Fibroblast of mammary gland (primary cell): ENCODE results near the gene XRCC2.
"Not testable (repeated sequence)": the region's sequence is repeated elsewhere in the genome, so short reads cannot be mapped to it uniquely, and the experiment has no call there.

Source experiments
- DNase-seq: peaks from one replicate; pipeline ENCODE4 v3.0.0-alpha.2; 2010; ENCODE audit warnings: low read depth
- H3K4me3 ChIP-seq: 2 replicates; pipeline ENCODE4 v1.5.1; 2011; ENCODE audit warnings: low read depth, mild to moderate bottlenecking, low read length, moderate library complexity; ENCODE audit not compliant: control insufficient read depth
- CTCF ChIP-seq: conservative IDR thresholded peaks from 2 replicates; pipeline ENCODE4 v1.5.1; 2011; ENCODE audit warnings: low read depth, low read length, inconsistent platforms; ENCODE audit not compliant: control insufficient read depth, insufficient read depth

Gene XRCC2

GRCh38 chr7:152633072-152633471 lies 42.9 kb downstream of the XRCC2 start:
- no peak overlapping the region for H3K4me3 ChIP-seq
- TF ChIP-seq CTCF = no peak
- no peak for DNase-seq

DNA sequence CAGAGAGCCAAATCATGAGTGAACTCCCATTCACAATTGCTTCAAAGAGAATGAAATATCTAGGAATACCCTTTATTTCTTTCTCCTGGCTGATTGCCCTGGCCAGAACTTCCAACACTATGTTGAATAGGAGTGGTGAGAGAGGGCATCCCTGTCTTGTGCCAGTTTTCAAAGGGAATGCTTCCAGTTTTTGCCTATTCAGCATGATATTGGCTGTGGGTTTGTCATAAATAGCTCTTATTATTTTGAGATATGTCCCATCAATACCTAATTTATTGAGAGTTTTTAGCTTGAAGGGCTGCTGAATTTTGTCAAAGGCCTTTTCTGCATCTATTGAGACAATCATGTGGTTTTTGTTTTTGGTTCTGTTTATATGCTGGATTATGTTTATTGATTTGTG lies 47.2 kb downstream of the XRCC2 start:
- H3K4me3 ChIP-seq, DNase-seq: not testable (repeated sequence)

GRCh38 chr7:152624228-152624627 lies 51.7 kb downstream of the XRCC2 start:
- no peak for TF ChIP-seq CTCF
- no peak for DNase-seq
- no peak overlapping the region for H3K4me3 ChIP-seq

DNA sequence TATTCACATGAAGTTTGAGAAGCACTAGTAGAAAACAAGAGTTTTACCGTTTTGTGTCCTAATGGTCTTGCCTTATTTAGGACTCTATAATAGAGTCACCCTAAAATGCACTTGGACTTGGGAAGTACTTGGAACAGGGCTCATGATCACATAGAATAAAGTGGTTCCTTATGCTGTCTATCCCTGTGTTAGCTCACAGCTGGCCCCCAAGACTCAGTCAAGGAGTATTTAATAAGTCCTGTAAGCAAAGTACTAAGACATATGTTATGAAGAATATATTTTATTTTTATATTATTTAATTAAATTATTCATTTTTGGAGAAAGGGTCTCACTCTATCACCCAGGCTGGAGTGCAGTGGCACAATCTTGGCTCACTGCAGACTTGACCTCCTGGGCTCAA lies 54.5 kb downstream of the XRCC2 start:
- TF ChIP-seq CTCF = no peak
- H3K4me3 ChIP-seq = no peak overlapping the region
- no peak for DNase-seq

GRCh38 chr7:152619027-152619739 lies 56.8 kb downstream of the XRCC2 start:
- no peak overlapping the region for H3K4me3 ChIP-seq
- DNase-seq = no peak
- TF ChIP-seq CTCF = no peak

DNA sequence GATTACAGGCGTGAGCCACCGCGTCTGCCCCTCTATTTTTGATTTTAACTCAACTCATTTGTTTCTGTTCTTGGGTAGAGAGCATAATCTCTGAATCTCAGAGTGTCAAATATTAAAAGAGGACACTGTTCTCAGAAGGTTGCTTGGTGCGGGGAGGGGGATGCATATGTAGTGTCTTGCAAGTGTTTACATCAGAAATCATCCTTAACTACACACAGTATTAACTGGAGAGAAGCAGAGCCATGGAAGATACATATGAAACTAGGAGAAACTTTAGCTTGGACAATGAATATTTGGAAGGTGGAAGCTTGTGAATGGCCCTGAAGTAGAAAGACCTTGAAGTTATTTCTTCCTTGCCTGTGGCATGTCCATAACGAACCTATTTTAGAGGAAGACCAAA lies 57.5 kb downstream of the XRCC2 start:
- no peak for DNase-seq
- H3K4me3 ChIP-seq = no peak overlapping the region
- no peak for TF ChIP-seq CTCF

DNA sequence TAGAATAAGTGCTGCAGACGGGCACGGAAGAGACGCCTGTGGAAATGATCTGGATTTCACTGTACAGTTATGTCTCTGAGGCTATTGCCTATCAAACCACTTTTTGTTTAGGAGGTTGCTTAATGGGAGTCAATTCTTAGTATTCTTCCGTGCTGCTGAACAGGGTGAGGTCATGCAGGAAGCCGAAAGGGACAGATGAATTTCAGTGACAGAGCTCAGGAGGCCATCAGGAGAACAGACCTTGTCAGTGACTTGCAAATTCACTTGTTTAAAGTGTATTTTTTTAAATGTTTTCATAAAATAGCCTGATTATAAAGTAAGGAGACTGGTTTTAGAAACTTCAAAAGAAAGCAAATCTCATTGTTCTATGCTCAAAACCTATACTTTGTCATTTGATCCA lies 58.9 kb downstream of the XRCC2 start:
- DNase-seq = no peak
- no peak for TF ChIP-seq CTCF

More for the DNA sequence above, 58.9 kb downstream of the XRCC2 start:
- H3K4me3 ChIP-seq = no peak overlapping the region
